ENCODE measurements around the gene CIRBP.

Gene CIRBP

GRCh38 chr19:1257475-1258162 lies 11.5 kb upstream of the CIRBP start:
- no peak for DNase-seq

GRCh38 chr19:1258163-1258492 lies 11.0 kb upstream of the CIRBP start:
- no peak for DNase-seq

GRCh38 chr19:1258707-1259205 lies 10.4 kb upstream of the CIRBP start:
- DNase-seq: no peak

GRCh38 chr19:1259206-1259875 lies 9.8 kb upstream of the CIRBP start:
- peak; percentile 84 for DNase-seq

- peak; percentile 80 for DNase-seq
These were observed 9.0 kb upstream of the CIRBP start for GRCh38 chr19:1259876-1260748.

GRCh38 chr19:1260749-1261537 lies 8.2 kb upstream of the CIRBP start:
- DNase-seq: peak; percentile 98

GRCh38 chr19:1261538-1261797 lies 7.7 kb upstream of the CIRBP start:
- DNase-seq: peak; percentile 52

GRCh38 chr19:1261798-1262622 lies 7.1 kb upstream of the CIRBP start:
- no peak for DNase-seq

GRCh38 chr19:1262623-1263123 lies 6.5 kb upstream of the CIRBP start:
- DNase-seq: no peak

- DNase-seq: peak; percentile 29
These were observed 5.9 kb upstream of the CIRBP start for GRCh38 chr19:1263188-1263587.

GRCh38 chr19:1264801-1265614 lies 4.1 kb upstream of the CIRBP start:
- DNase-seq: peak; percentile 66

- peak; percentile 56 for DNase-seq
These were observed 3.5 kb upstream of the CIRBP start for GRCh38 chr19:1265615-1266128.

GRCh38 chr19:1266129-1266915 lies 2.8 kb upstream of the CIRBP start:
- DNase-seq: peak; percentile 89

GRCh38 chr19:1266916-1267476 lies 2.1 kb upstream of the CIRBP start:
- peak; percentile 63 for DNase-seq

- no peak for DNase-seq
These were observed 1.5 kb upstream of the CIRBP start for GRCh38 chr19:1267477-1268225.

- DNase-seq: no peak
These were observed 687 bp upstream of the CIRBP start for GRCh38 chr19:1268226-1269064.

GRCh38 chr19:1269478-1270212 lies 513 bp downstream of the CIRBP start:
- DNase-seq: peak; percentile 86
